ENCODE results near the gene POLE.

The POLE gene

GRCh38 chr12:132580701-132581292 lies 106.3 kb downstream of the POLE start:
- no peak for DNase-seq (ENCODE audit: low read depth in 2 of 2)

GRCh38 chr12:132579744-132580143 lies 107.4 kb downstream of the POLE start:
- no peak for DNase-seq (ENCODE audit: low read depth in 2 of 2)

GRCh38 chr12:132578826-132579225 lies 108.3 kb downstream of the POLE start:
- no peak for DNase-seq (ENCODE audit: low read depth in 2 of 2)

- DNase-seq (ENCODE audit: low read depth in 2 of 2): no peak
Measured at GRCh38 chr12:132578118-132578517, 109.0 kb downstream of the POLE start.

- no peak for DNase-seq (ENCODE audit: low read depth in 2 of 2)
Measured at GRCh38 chr12:132577191-132577920, 109.8 kb downstream of the POLE start.

- no peak for DNase-seq (ENCODE audit: low read depth in 2 of 2)
Measured at GRCh38 chr12:132576701-132577100, 110.4 kb downstream of the POLE start.

- DNase-seq (ENCODE audit: low read depth in 2 of 2): no peak
Measured at GRCh38 chr12:132575661-132576060, 111.5 kb downstream of the POLE start.

GRCh38 chr12:132574271-132574996 lies 112.7 kb downstream of the POLE start:
- DNase-seq (ENCODE audit: low read depth in 2 of 2): no peak
